NCI-H1105 treated with DMSO at 0.1 percent for 48 hours (cell line): ENCODE data around the gene KLHL17.
A peak's percentile ranks its signal among the peaks of the same experiment; 100 is the strongest.
"Not testable (repeated sequence)": the region's sequence is repeated elsewhere in the genome, so short reads cannot be mapped to it uniquely, and the experiment has no call there.

Source experiments
- DNase-seq: peaks from one replicate; lab custom pipeline; 2025; lab: John Stamatoyannopoulos, UW

KLHL17 gene

DNA sequence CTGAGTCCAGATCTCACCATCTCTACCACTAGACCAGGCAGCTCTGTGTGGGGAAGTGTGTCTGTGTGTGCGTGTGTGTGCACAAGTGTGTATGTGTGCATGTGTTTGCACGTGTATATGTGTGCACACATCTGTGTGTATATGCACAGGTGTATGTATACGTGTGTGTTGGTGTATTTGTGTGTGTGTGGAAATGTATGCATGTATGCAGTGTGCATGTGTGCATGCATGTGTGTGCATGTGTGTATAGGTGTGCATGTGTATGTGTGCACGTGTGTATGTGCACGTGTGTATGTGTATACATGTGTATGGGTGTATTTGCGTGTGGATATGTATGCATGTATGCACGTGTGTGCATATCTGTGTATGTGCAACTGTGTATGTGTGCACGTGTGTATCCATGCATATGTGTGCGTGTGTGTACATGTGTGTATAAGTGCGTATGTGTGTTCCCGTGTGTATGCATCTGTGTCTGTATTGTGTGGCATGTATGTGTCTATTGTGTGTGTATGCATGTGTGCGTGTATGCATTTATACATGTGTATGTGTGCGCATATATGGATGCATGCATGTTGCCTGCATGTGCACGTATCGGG is 9.0 kb downstream of the KLHL17 start:
- no peak for DNase-seq

DNA sequence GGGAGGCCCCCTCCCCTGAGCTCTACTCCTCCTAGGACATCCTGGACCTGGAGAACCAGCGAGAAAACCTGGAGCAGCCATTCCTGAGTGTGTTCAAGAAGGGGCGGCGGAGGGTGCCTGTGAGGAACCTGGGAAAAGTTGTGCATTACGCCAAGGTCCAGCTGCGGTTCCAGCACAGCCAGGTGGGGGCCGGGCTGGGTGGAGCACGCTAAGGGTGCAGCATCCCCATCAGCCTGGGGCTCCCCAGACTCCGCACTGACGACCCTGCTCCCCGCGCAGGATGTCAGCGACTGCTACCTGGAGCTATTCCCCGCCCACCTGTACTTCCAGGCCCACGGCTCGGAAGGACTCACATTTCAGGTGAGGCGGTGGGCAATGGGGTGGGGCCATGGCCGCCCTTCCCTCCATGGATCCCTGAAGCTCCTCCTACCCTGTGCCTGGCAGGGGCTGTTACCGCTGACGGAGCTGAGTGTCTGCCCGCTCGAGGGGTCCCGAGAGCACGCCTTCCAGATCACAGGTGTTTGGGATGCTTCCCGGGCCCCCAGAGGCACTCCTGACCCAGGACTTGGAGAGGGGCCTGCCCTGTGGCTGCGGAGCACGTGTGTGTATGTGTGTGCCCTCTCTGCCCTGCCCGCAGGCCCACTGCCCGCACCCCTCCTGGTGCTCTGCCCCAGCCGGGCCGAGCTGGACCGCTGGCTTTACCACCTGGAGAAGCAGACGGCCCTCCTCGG is 10.0 kb downstream of the KLHL17 start:
- peak; percentile 7 for DNase-seq

- no peak for DNase-seq
These were observed 10.8 kb downstream of the KLHL17 start for GRCh38 chr1:970973-971730.

GRCh38 chr1:971751-972506 is 11.5 kb downstream of the KLHL17 start:
- no peak for DNase-seq

DNA sequence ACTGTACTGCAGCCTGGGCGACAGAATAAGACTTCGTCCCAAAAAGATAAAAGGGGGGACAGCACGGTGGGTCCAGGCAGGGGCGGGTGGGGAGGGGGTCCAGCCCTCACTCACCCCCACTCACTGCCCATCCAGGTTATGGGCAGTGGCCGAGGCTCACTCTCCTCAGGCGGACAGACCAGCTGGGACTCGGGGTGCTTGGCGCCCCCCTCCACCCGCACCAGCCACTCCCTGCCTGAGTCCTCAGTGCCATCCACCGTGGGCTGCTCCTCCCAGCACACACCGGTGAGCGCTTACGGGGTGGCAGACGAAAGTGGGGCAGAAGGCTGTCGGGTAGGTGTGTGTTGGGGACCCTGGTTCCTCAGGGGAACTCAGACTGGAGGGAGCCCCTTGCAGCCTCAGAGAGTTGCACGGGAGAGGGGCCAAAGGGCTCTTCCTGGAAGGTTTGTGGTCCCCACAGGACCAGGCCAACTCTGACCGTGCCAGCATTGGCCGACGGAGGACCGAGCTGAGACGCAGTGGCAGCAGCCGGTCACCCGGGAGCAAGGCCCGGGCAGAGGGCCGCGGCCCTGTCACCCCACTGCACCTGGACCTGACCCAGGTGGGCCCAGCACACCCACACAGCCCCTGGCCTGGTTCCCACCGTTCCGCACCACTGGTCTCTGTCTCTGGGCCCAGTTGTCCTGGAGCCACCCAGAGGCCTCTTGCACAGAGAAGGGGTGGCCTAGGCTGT is 12.5 kb downstream of the KLHL17 start:
- no peak for DNase-seq

DNA sequence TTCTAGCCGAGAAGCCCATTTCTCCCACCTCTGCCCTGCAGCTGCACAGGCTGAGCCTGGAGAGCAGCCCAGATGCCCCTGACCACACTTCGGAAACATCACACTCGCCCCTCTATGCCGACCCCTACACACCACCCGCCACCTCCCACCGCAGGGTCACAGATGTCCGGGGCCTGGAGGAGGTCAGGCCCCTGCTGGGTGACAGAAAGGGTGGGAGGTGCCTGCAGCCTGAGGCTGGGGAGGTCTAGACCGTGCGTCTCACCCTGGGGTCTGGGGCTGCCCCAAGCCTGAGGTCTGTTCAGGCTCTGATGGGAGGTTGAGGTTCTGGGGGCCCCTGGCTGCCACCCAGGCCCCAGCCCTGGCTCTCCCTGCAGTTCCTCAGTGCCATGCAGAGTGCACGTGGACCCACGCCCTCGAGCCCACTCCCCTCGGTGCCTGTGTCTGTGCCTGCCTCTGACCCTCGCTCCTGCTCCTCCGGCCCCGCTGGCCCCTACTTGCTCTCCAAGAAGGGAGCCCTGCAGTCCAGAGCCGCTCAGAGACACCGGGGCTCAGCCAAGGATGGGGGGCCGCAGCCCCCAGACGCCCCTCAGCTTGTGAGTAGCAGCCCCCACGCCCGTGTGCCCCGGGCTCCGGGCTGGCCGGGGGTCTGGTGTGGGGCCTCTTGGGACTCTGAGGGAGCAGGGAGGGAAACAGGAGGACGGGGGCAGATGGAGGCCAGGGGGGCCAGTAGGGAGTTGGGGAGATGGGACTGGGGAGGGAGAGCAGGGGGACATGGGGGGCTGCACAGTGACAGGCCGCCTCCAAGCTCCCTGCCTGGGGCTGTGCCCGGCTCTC is 13.3 kb downstream of the KLHL17 start:
- DNase-seq: no peak

DNA sequence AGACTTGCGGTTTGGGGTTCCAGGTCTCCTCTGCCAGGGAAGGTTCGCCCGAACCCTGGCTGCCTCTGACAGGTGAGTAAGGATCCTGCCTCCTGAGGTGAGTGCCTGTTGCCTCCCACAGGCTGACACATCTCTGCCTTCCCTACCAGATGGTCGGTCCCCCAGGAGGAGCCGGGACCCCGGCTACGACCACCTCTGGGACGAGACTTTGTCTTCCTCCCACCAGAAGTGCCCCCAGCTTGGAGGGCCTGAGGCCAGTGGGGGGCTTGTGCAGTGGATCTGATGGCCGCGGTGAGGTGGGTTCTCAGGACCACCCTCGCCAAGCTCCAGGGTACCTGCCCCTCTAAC is 13.9 kb downstream of the KLHL17 start:
- DNase-seq: no peak

- no peak for DNase-seq
These were observed 14.4 kb downstream of the KLHL17 start for GRCh38 chr1:974687-975328.

DNA sequence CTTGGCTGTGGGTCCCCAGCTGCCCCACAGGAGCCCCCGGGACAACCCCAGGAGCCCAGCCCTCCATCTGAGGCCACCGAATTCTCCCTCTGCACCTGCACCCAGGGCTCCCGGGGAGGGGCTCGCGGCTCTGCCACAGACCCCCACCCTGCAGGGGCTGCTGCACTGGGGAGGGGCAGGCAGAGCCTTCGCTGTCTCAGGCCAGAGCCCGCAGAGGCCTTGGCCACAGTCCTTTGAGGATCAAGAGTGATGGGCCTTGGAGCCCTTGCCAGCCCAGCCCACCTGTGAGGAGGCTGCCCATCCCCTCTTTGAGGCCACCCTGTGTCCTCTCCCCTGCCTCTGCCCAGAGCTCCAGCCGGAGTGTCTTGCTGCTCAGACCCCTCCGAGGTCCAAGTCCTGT is 15.0 kb downstream of the KLHL17 start:
- no peak for DNase-seq

- peak; percentile 62 for DNase-seq
These were observed 15.7 kb downstream of the KLHL17 start for GRCh38 chr1:975896-976683.

- DNase-seq: not testable (repeated sequence)
These were observed 16.4 kb downstream of the KLHL17 start for GRCh38 chr1:976791-977190.

DNA sequence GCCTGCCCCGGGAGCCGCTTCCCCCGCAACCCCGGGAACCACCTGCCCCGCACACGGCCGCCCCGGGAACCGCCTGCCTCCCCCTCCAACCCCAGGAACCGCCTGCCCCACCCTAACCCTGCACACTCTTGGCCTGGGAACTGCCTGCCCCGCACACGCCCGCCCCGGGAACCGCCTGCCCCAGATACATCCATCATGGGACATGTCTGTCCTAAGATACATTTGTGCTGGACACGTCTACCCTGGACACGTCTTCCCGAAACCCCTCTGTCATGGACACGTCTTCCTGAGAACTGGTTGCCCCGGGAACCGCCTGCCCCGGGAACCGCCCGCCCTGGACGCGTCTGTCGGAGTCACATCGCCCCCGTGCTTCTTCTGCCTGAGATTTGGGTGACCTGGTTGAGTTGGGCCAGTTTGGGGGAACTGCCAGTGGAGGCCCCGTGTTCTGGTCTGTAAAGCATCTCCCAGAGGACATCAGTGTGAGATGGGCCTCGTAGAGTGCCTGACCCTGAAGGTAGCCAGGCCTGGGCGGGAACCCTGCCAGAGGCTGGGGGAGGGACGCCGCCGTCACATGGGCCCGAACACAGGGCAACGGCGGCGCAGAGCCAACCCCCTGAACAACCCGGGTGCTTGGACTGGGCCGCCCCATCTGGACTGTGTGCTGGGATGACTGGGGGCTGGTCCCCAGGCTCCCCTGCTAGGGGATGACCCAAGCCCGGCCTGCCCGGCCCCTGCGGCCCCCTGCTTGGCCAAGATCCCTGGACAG is 17.9 kb downstream of the KLHL17 start:
- no peak for DNase-seq

- DNase-seq: no peak
These were observed 18.7 kb downstream of the KLHL17 start for GRCh38 chr1:978835-979743.

- DNase-seq: no peak
These were observed 19.3 kb downstream of the KLHL17 start for GRCh38 chr1:979744-980072.

DNA sequence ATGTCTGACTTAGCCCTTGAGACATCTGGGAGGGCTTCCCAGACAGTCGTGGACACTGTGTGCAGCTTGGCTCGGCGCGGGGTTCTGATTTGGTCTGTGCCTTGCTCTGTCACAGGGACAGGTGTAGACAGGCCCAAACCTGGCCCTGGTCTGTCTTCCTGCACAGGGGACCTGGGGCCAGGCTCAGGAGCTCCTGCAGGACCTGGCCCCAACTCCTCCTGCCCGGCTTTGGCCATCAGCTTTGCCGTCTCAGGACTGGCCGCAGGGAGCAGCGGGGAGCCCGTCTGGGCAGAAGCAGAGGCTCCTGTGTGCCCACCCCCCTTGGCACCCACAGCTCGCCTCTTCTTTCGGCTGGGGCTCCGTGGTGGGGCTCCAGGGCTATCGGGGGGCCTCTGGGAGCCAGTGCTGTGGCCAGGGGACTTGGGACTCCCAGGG is 19.8 kb downstream of the KLHL17 start:
- DNase-seq: no peak

GRCh38 chr1:980602-981395 is 20.4 kb downstream of the KLHL17 start:
- no peak for DNase-seq

- no peak for DNase-seq
These were observed 21.1 kb downstream of the KLHL17 start for GRCh38 chr1:981491-981954.
